Measurements from ENCODE around the gene CNEP1R1. TPM values are rescaled to one million over a fixed set of nuclear protein-coding genes. Genes with fewer than 3 reads are reported as not detected.

Gene CNEP1R1
- total and polyA plus RNA-seq, 2 donors (not counting 1 experiment from before 2014, with no cell fraction given) = 32.5 to 37.3 TPM

- Histone ChIP-seq H3K27me3 (ENCODE audit: control insufficient read depth, insufficient read depth, low read length) (no peaks in the 10 kb centered on the region), H3K4me2 (ENCODE audit: extremely low read depth, insufficient read depth, low read length) (no peak overlapping the region), H3K9ac (ENCODE audit: insufficient read depth, low read length) (no peak overlapping the region), H3K79me2 (ENCODE audit: control insufficient read depth, insufficient read depth, low read length) (no peaks in the 10 kb centered on the region), H3K4me3 (replicated peaks in 1 of 4; ENCODE audit: control extremely low read depth in 1 of 4, insufficient read depth in 1 of 4, low read depth in 3 of 4, low read length in 4 of 4) (no peak overlapping the region), H3K4me1 (ENCODE audit: control insufficient read depth, extremely low read depth, insufficient read depth, low read length) (no peaks in the 10 kb centered on the region), H3K36me3 (ENCODE audit: control insufficient read depth, insufficient read depth, low read length) (no peaks in the 10 kb centered on the region), H3K9me3 (ENCODE audit: control insufficient read depth, insufficient read depth, low read depth, low read length) (no peaks in the 10 kb centered on the region), H4K20me1 (ENCODE audit: control insufficient read depth, extremely low read depth, insufficient read depth, low read length) (no peaks in the 10 kb centered on the region), H2AFZ (ENCODE audit: low read length) (no peak overlapping the region), H3K27ac (ENCODE audit: insufficient read depth, low read length) (no peak overlapping the region)
- TF ChIP-seq EZH2 (IDR thresholded peaks at IDR 0.05; ENCODE audit: low read length, missing control alignments) (no peak), CTCF (conservative IDR thresholded peaks at IDR 0.05 in 1 of 2, IDR thresholded peaks at IDR 0.05 in 1 of 2; ENCODE audit: low read depth in 1 of 2, low read length in 2 of 2) (no peak)
- no peak for DNase-seq (ENCODE audit: low read depth in 2 of 2)
These were observed 31.2 kb downstream of the CNEP1R1 start for GRCh38 chr16:50056226-50056625.

GRCh38 chr16:50058091-50058771, 33.2 kb downstream of the CNEP1R1 start:
- TF ChIP-seq CTCF (conservative IDR thresholded peaks at IDR 0.05 in 1 of 2, IDR thresholded peaks at IDR 0.05 in 1 of 2; ENCODE audit: low read depth in 1 of 2, low read length in 2 of 2) = no peak
- TF ChIP-seq EZH2 (IDR thresholded peaks at IDR 0.05; ENCODE audit: low read length, missing control alignments) = no peak
- H3K4me2 ChIP-seq (ENCODE audit: extremely low read depth, insufficient read depth, low read length) = no peak overlapping the region
- H3K27ac ChIP-seq (ENCODE audit: insufficient read depth, low read length) = no peak overlapping the region
- no peaks in the 10 kb centered on the region for H3K27me3 ChIP-seq (ENCODE audit: control insufficient read depth, insufficient read depth, low read length)
- H3K4me1 ChIP-seq (ENCODE audit: control insufficient read depth, extremely low read depth, insufficient read depth, low read length) = no peaks in the 10 kb centered on the region
- H3K4me3 ChIP-seq (replicated peaks in 1 of 4; ENCODE audit: control extremely low read depth in 1 of 4, insufficient read depth in 1 of 4, low read depth in 3 of 4, low read length in 4 of 4) = no peak overlapping the region
- no peak overlapping the region for H2AFZ ChIP-seq (ENCODE audit: low read length)
- H3K9ac ChIP-seq (ENCODE audit: insufficient read depth, low read length) = no peak overlapping the region
- no peaks in the 10 kb centered on the region for H4K20me1 ChIP-seq (ENCODE audit: control insufficient read depth, extremely low read depth, insufficient read depth, low read length)
- no peak for DNase-seq (ENCODE audit: low read depth in 2 of 2)
- no peaks in the 10 kb centered on the region for H3K36me3 ChIP-seq (ENCODE audit: control insufficient read depth, insufficient read depth, low read length)
- H3K9me3 ChIP-seq (ENCODE audit: control insufficient read depth, insufficient read depth, low read depth, low read length) = no peaks in the 10 kb centered on the region
- H3K79me2 ChIP-seq (ENCODE audit: control insufficient read depth, insufficient read depth, low read length) = no peaks in the 10 kb centered on the region

- Histone ChIP-seq H3K4me2 (ENCODE audit: extremely low read depth, insufficient read depth, low read length) (no peak overlapping the region), H4K20me1 (ENCODE audit: control insufficient read depth, extremely low read depth, insufficient read depth, low read length) (no peaks in the 10 kb centered on the region), H3K79me2 (ENCODE audit: control insufficient read depth, insufficient read depth, low read length) (no peaks in the 10 kb centered on the region), H3K36me3 (ENCODE audit: control insufficient read depth, insufficient read depth, low read length) (no peaks in the 10 kb centered on the region), H3K27me3 (ENCODE audit: control insufficient read depth, insufficient read depth, low read length) (no peaks in the 10 kb centered on the region), H3K4me1 (ENCODE audit: control insufficient read depth, extremely low read depth, insufficient read depth, low read length) (no peaks in the 10 kb centered on the region), H3K9ac (ENCODE audit: insufficient read depth, low read length) (no peak overlapping the region), H2AFZ (ENCODE audit: low read length) (no peak overlapping the region), H3K27ac (ENCODE audit: insufficient read depth, low read length) (no peak overlapping the region), H3K9me3 (ENCODE audit: control insufficient read depth, insufficient read depth, low read depth, low read length) (no peaks in the 10 kb centered on the region), H3K4me3 (replicated peaks in 1 of 4; ENCODE audit: control extremely low read depth in 1 of 4, insufficient read depth in 1 of 4, low read depth in 3 of 4, low read length in 4 of 4) (no peak overlapping the region)
- TF ChIP-seq EZH2 (IDR thresholded peaks at IDR 0.05; ENCODE audit: low read length, missing control alignments) (no peak), CTCF (conservative IDR thresholded peaks at IDR 0.05 in 1 of 2, IDR thresholded peaks at IDR 0.05 in 1 of 2; ENCODE audit: low read depth in 1 of 2, low read length in 2 of 2) (no peak)
- no peak for DNase-seq (ENCODE audit: low read depth in 2 of 2)
These were observed 34.1 kb downstream of the CNEP1R1 start for GRCh38 chr16:50059111-50059510.

Measured in fibroblast of lung (primary cell).